PC-9 (cell line): ENCODE measurements around the gene ETV2. TPM values are rescaled to one million over a fixed set of nuclear protein-coding genes. Genes with fewer than 3 reads are reported as not detected.
"Not testable (repeated sequence)": the region's sequence is repeated elsewhere in the genome, so short reads cannot be mapped to it uniquely, and the experiment has no call there.

ENCODE experiments used
- Bru-seq: library from RNA; stranded (reverse); fragments of 400-500 nt; gene quantifications from one replicate; lab custom pipeline; 2021; lab: Mats Ljungman, UMichigan
- BruChase-seq, 2 experiments: library from RNA; stranded (reverse); fragments of 400-500 nt; gene quantifications; one replicate each; lab custom pipeline; 2021; lab: Mats Ljungman, UMichigan
- BruUV-seq: library from RNA; stranded (reverse); fragments of 400-500 nt; replicated peaks from 2 replicates; lab custom pipeline; 2021; lab: Mats Ljungman, UMichigan
- CTCF ChIA-PET: fragments of 300-600 bp; sonication (Branson Sonifier 250); formaldehyde crosslinking; loops from one replicate; lab custom pipeline; 2022; ENCODE audit warnings: antibody characterized with exemption; lab: Charles Lee
- POLR2A ChIA-PET: fragments of 300-600 bp; sonication (Branson Sonifier 250); formaldehyde crosslinking; loops from one replicate; lab custom pipeline; 2022; ENCODE audit warnings: antibody characterized with exemption; ENCODE audit not compliant: unreplicated experiment; lab: Charles Lee
- DNase-seq, 2 experiments: peaks; one replicate each; pipeline versions ENCODE4 v3.0.0 to v3.0.0-alpha.2; 2015 to 2022; ENCODE audit warnings: mixed read lengths in 1 of 2
- H2AFZ ChIP-seq: fragments of 200-600 bp; sonication (generic); 2 replicates; pipeline ENCODE4 v1.8.1; 2017; ENCODE audit warnings: antibody characterized with exemption
- H3F3A ChIP-seq: fragments of 200-600 bp; sonication (generic); 2 replicates; pipeline ENCODE4 v1.8.1; 2017; ENCODE audit warnings: antibody characterized with exemption, mild to moderate bottlenecking, low read depth; ENCODE audit not compliant: insufficient read depth
- H3K27ac ChIP-seq: fragments of 200-600 bp; sonication (generic); 2 replicates; pipeline ENCODE4 v1.6.1; 2016; ENCODE audit warnings: mixed run types
- H3K27me3 ChIP-seq: fragments of 200-600 bp; sonication (generic); 2 replicates; pipeline ENCODE4 v1.6.1; 2016; ENCODE audit warnings: low read depth, mixed run types; ENCODE audit not compliant: insufficient read depth
- H3K36me3 ChIP-seq: fragments of 200-600 bp; sonication (generic); 2 replicates; pipeline ENCODE4 v1.6.1; 2016; ENCODE audit warnings: low read depth, mixed run types
- H3K4me1 ChIP-seq: fragments of 200-600 bp; sonication (generic); replicated peaks from 2 replicates; pipeline ENCODE4 v1.6.1; 2016; ENCODE audit warnings: mixed run types; ENCODE audit not compliant: insufficient read depth
- H3K4me2 ChIP-seq: fragments of 200-600 bp; sonication (generic); 2 replicates; pipeline ENCODE4 v1.6.1; 2017; ENCODE audit warnings: mixed run types
- H3K4me3 ChIP-seq: fragments of 200-600 bp; sonication (generic); 2 replicates; pipeline ENCODE4 v1.6.1; 2016; ENCODE audit warnings: mixed run types
- H3K79me2 ChIP-seq: fragments of 200-600 bp; sonication (generic); 2 replicates; pipeline ENCODE4 v1.6.1; 2017; ENCODE audit warnings: low read depth, mixed run types
- H3K9me2 ChIP-seq: fragments of 200-600 bp; sonication (generic); 2 replicates; pipeline ENCODE4 v1.8.1; 2017; ENCODE audit warnings: mild to moderate bottlenecking; ENCODE audit not compliant: insufficient read depth
- H3K9me3 ChIP-seq: fragments of 200-600 bp; sonication (generic); 2 replicates; pipeline ENCODE4 v1.8.1; 2016; ENCODE audit warnings: low read depth; ENCODE audit not compliant: insufficient read depth
- H4K20me1 ChIP-seq: fragments of 200-600 bp; sonication (generic); 2 replicates; pipeline ENCODE4 v1.8.1; 2017; ENCODE audit not compliant: insufficient read depth
- EZH2 ChIP-seq: fragments of 200-600 bp; sonication (generic); IDR thresholded peaks from 2 replicates; pipeline ENCODE4 v1.8.0; 2017; ENCODE audit warnings: antibody characterized with exemption, low read depth
- intact Hi-C: fragments of 100-400 bp; cut with micrococcal nuclease; formaldehyde crosslinking; loops from one replicate; pipeline ENCODE4 v1.10.0; 2022; ENCODE audit not compliant: unreplicated experiment
- long read RNA-seq: library from polyadenylated mRNA; stranded (forward); transcript quantifications from one replicate; pipeline ENCODE4 v2.0.0, GENCODE V29; 2022
- total RNA-seq: library from RNA; stranded (reverse); gene quantifications from 2 replicates; pipeline ENCODE4 v1.2.3, GENCODE V29; 2021
- TF ChIP-seq, protein P1 (sequence below): fragments of 200-600 bp; sonication (generic); conservative IDR thresholded peaks from 2 replicates; pipeline ENCODE4 v1.6.1; 2017; ENCODE audit warnings: mixed run types, antibody characterized with exemption, mild to moderate bottlenecking, moderate library complexity

ETV2 gene, protein sequence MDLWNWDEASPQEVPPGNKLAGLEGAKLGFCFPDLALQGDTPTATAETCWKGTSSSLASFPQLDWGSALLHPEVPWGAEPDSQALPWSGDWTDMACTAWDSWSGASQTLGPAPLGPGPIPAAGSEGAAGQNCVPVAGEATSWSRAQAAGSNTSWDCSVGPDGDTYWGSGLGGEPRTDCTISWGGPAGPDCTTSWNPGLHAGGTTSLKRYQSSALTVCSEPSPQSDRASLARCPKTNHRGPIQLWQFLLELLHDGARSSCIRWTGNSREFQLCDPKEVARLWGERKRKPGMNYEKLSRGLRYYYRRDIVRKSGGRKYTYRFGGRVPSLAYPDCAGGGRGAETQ
- total RNA-seq, result 1.8 and 2.1 TPM in 2 replicates
- percentile 24 among the genes with signal in this experiment for Bru-seq, nascent RNA
- BruChase-seq, experiment 1, labeled RNA remaining after a 2-hour chase, result percentile 28 among the genes with signal in this experiment
- BruChase-seq, experiment 2, labeled RNA remaining after a 6-hour chase, result percentile 38 among the genes with signal in this experiment
- long read RNA-seq, partial matches to known transcripts, result 1 of 6 reads
- long read RNA-seq, other reads (novel, unspliced or antisense), result 1 of 6 reads

DNA sequence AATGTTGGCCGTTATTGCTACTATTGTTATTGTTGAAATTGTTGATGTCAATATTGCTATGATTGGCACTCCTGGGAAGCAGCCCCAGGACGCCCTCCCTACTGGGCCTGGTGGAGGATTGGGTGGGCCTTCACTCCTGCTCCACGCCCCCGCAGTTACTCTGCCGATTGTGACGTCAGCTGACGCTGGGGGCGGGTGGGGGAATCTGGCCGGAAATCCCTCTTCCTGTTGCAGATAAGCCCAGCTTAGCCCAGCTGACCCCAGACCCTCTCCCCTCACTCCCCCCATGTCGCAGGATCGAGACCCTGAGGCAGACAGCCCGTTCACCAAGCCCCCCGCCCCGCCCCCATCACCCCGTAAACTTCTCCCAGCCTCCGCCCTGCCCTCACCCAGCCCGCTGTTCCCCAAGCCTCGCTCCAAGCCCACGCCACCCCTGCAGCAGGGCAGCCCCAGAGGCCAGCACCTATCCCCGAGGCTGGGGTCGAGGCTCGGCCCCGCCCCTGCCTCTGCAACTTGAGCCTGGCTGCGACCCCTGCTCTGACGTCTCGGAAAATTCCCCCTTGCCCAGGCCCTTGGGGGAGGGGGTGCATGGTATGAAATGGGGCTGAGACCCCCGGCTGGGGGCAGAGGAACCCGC, at the start of gene ETV2:
Gene ETV2 (plus strand): TSS at position 231 of the 637 bp plus-strand sequence. CDS start 716 bp downstream, outside the sequence.
- BruUV-seq, result no TSS peak
- DNase-seq, result no peak
- CTCF ChIA-PET, result no interaction called here
- peaks cover 6% of the 10 kb centered on the region for H3K4me1 ChIP-seq
- H3K27me3 ChIP-seq, result no peaks in the 10 kb centered on the region
- H3K4me2 ChIP-seq, result peak within 1 kb of the TSS; percentile 94; the same call in 1 of the 2 replicates
- no peaks in the 10 kb centered on the region for H3K9me3 ChIP-seq
- TF ChIP-seq EZH2, result no peak
- TF ChIP-seq, protein P1, sequence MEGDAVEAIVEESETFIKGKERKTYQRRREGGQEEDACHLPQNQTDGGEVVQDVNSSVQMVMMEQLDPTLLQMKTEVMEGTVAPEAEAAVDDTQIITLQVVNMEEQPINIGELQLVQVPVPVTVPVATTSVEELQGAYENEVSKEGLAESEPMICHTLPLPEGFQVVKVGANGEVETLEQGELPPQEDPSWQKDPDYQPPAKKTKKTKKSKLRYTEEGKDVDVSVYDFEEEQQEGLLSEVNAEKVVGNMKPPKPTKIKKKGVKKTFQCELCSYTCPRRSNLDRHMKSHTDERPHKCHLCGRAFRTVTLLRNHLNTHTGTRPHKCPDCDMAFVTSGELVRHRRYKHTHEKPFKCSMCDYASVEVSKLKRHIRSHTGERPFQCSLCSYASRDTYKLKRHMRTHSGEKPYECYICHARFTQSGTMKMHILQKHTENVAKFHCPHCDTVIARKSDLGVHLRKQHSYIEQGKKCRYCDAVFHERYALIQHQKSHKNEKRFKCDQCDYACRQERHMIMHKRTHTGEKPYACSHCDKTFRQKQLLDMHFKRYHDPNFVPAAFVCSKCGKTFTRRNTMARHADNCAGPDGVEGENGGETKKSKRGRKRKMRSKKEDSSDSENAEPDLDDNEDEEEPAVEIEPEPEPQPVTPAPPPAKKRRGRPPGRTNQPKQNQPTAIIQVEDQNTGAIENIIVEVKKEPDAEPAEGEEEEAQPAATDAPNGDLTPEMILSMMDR, result no peak
- no peaks in the 10 kb centered on the region for H3K36me3 ChIP-seq
- H3K79me2 ChIP-seq, result no peaks in the 10 kb centered on the region
- H3K27ac ChIP-seq, result no peak within 1 kb of the TSS
- H3F3A ChIP-seq, result peaks cover 17% of the 10 kb centered on the region; the same call in 1 of the 2 replicates
- H3K4me3 ChIP-seq, result no peak within 1 kb of the TSS
- no peak within 1 kb of the TSS for H2AFZ ChIP-seq
- no peaks in the 10 kb centered on the region for H4K20me1 ChIP-seq
- intact Hi-C loops, result loop anchor here (5.0 kb wide), 1 partner anchor 94 kb away; the partner anchor contains the start of gene TMEM147
- POLR2A ChIA-PET, result no interaction called here
- no peaks in the 10 kb centered on the region for H3K9me2 ChIP-seq

DNA sequence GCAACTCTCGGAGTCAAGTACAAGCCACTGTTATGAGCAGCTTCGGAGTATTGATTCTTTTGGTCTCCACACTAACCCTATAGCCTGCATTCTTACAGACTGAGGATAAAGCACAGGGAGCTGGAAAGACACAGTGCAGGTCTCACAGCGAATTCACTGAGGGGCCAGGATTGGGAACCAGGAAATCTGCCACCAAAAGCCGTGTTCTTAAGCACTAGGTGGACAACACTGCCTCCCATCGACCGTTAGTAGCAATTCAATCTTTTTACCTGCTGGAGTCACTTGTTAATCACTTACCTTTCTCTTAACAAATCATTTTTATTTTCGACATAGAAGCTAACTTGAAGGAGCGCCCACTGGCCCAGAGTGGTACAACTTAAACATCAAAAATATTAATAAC, 49.3 kb upstream of the ETV2 start:
- CTCF ChIA-PET, result no interaction called here
- Histone ChIP-seq H3F3A (no peaks in the 10 kb centered on the region), H3K4me1 (no peaks in the 10 kb centered on the region), H3K9me2 (no peaks in the 10 kb centered on the region), H3K4me2 (no peak overlapping the region), H3K27ac (no peak overlapping the region), H3K9me3 (no peaks in the 10 kb centered on the region), H3K27me3 (peaks cover 9% of the 10 kb centered on the region; the same call in 1 of the 2 replicates), H3K4me3 (no peak overlapping the region), H2AFZ (no peak overlapping the region), H4K20me1 (no peaks in the 10 kb centered on the region), H3K36me3 (no peaks in the 10 kb centered on the region), H3K79me2 (no peaks in the 10 kb centered on the region)
- no TSS peak for BruUV-seq
- intact Hi-C loops, result no loop called here
- POLR2A ChIA-PET, result no interaction called here
- TF ChIP-seq, protein P1, result peak; percentile 52
- no peak for TF ChIP-seq EZH2
- DNase-seq, result no peak

DNA sequence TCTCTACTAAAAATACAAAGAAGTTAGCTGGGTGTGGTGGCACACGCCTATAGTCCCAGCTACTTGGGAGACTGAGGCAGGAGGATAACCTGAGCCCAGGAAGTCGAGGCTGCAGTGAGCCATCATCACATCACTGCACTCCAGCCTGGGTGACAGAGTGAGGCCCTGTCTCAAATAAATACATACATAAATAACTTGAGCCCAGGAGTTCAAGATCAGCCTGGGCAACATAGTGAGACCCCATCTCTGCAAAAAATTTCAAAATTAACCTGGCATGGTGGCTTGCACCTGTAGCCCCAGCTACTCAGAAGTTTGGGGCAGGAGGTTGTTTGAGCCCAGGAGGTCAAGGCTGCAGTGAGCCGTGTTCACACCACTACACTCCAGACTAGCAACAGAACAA, 46.5 kb upstream of the ETV2 start:
- H3K4me2 ChIP-seq, H3K9me2 ChIP-seq, H4K20me1 ChIP-seq, DNase-seq, H3K4me3 ChIP-seq, H3K36me3 ChIP-seq, H2AFZ ChIP-seq, H3K79me2 ChIP-seq, H3K27me3 ChIP-seq, H3K27ac ChIP-seq, H3K9me3 ChIP-seq, intact Hi-C loops, CTCF ChIA-PET, POLR2A ChIA-PET, BruUV-seq: not testable (repeated sequence)
- Histone ChIP-seq H3K4me1 (peaks cover 12% of the 10 kb centered on the region; the same call in 1 of the 2 replicates), H3F3A (peaks cover 21% of the 10 kb centered on the region)
